ENCODE measurements around the gene E4F1.
A peak's percentile ranks its signal among the peaks of the same experiment; 100 is the strongest.

The E4F1 gene

GRCh38 chr16:2213817-2214718 lies 9.3 kb upstream of the E4F1 start:
- in situ Hi-C loops (cut with HindIII; ENCODE audit: low sequenced_read_pairs) = no loop called here
- H3K4me3 ChIP-seq (ENCODE audit: low read depth, low read length) = peak overlapping the region; percentile 54
- TF ChIP-seq CTCF (IDR thresholded peaks at IDR 0.05; ENCODE audit: low read depth, low read length) = no peak
- no peak for DNase-seq (ENCODE audit: low read depth, low spot score)

GRCh38 chr16:2214719-2214968 lies 8.7 kb upstream of the E4F1 start, which contains the start of gene PGP:
PGP (minus strand) TSS chr16:2214840; CDS start chr16:2214777, 63 bp downstream.
- peak within 1 kb of the TSS; percentile 71 for H3K4me3 ChIP-seq (ENCODE audit: low read depth, low read length)
- no peak for DNase-seq (ENCODE audit: low read depth, low spot score)
- in situ Hi-C loops (cut with HindIII; ENCODE audit: low sequenced_read_pairs) = no loop called here
- no peak for TF ChIP-seq CTCF (IDR thresholded peaks at IDR 0.05; ENCODE audit: low read depth, low read length)

- DNase-seq (ENCODE audit: low read depth, low spot score) = no peak
- no peak for TF ChIP-seq CTCF (IDR thresholded peaks at IDR 0.05; ENCODE audit: low read depth, low read length)
- in situ Hi-C loops (cut with HindIII; ENCODE audit: low sequenced_read_pairs) = no loop called here
- no peak overlapping the region for H3K4me3 ChIP-seq (ENCODE audit: low read depth, low read length)
Measured at GRCh38 chr16:2216330-2216729, 7.1 kb upstream of the E4F1 start.

GRCh38 chr16:2223942-2224486 lies 623 bp downstream of the E4F1 start:
- in situ Hi-C loops (cut with HindIII; ENCODE audit: low sequenced_read_pairs) = no loop called here
- peak; percentile 42 for TF ChIP-seq CTCF (IDR thresholded peaks at IDR 0.05; ENCODE audit: low read depth, low read length)
- peak; percentile 45 for DNase-seq (ENCODE audit: low read depth, low spot score)
- peak overlapping the region; percentile 90 for H3K4me3 ChIP-seq (ENCODE audit: low read depth, low read length)

- H3K4me3 ChIP-seq (ENCODE audit: low read depth, low read length) = no peak overlapping the region
- in situ Hi-C loops (cut with HindIII; ENCODE audit: low sequenced_read_pairs) = no loop called here
- no peak for TF ChIP-seq CTCF (IDR thresholded peaks at IDR 0.05; ENCODE audit: low read depth, low read length)
- no peak for DNase-seq (ENCODE audit: low read depth, low spot score)
Measured at GRCh38 chr16:2226245-2226793, 2.9 kb downstream of the E4F1 start.

GRCh38 chr16:2226918-2227317 lies 3.5 kb downstream of the E4F1 start:
- no peak for TF ChIP-seq CTCF (IDR thresholded peaks at IDR 0.05; ENCODE audit: low read depth, low read length)
- no peak overlapping the region for H3K4me3 ChIP-seq (ENCODE audit: low read depth, low read length)
- in situ Hi-C loops (cut with HindIII; ENCODE audit: low sequenced_read_pairs) = no loop called here
- no peak for DNase-seq (ENCODE audit: low read depth, low spot score)
